Activated naive CD8-positive, alpha-beta T cell treated with anti-CD3 and anti-CD28 coated beads, Interleukin-2, amount 50 U/mL, for 24 hours (primary cell): ENCODE measurements around the gene CCNYL1.

ENCODE experiments used
- ATAC-seq: fragments of 150-1000 bp; cut with Tn5 transposase; one replicate; pipeline ENCODE4 v1.10.0; 2021
- DNase-seq: peaks from one replicate; pipeline ENCODE4 v3.0.0; 2021
- H3K27ac Mint-ChIP-seq: one replicate; pipeline ENCODE4 v1.8.0; 2021; ENCODE audit warnings: mild to moderate bottlenecking, mixed read lengths
- H3K27me3 Mint-ChIP-seq: one replicate; pipeline ENCODE4 v1.8.0; 2021; ENCODE audit warnings: mixed read lengths
- H3K36me3 Mint-ChIP-seq: one replicate; pipeline ENCODE4 v1.8.0; 2021; ENCODE audit warnings: low read depth, mixed read lengths
- H3K4me1 Mint-ChIP-seq: one replicate; pipeline ENCODE4 v1.8.0; 2021; ENCODE audit warnings: mixed read lengths
- H3K4me3 Mint-ChIP-seq: one replicate; pipeline ENCODE4 v1.8.0; 2021; ENCODE audit warnings: mild to moderate bottlenecking, moderate library complexity, mixed read lengths
- H3K9me3 Mint-ChIP-seq: one replicate; pipeline ENCODE4 v1.8.0; 2021; ENCODE audit warnings: mixed read lengths

CCNYL1 gene

GRCh38 chr2:207710814-207711740, at the start of gene CCNYL1:
CCNYL1 (plus strand) TSS chr2:207711640; CDS start chr2:207711897, 257 bp downstream.
- no peaks in the 10 kb centered on the region for H3K27me3 Mint-ChIP-seq
- H3K36me3 Mint-ChIP-seq = no peaks in the 10 kb centered on the region
- DNase-seq (peak; percentile 97), ATAC-seq (peak; percentile 99)
- peaks cover 30% of the 10 kb centered on the region for H3K4me1 Mint-ChIP-seq
- H3K27ac Mint-ChIP-seq = peak within 1 kb of the TSS; percentile 87
- H3K9me3 Mint-ChIP-seq = no peaks in the 10 kb centered on the region
- H3K4me3 Mint-ChIP-seq = peak within 1 kb of the TSS; percentile 96

GRCh38 chr2:207662203-207662602, 49.2 kb upstream of the CCNYL1 start:
- Mint-ChIP-seq H3K4me3 (no peak overlapping the region), H3K27ac (peak overlapping the region; percentile 43), H3K27me3 (no peaks in the 10 kb centered on the region), H3K4me1 (peaks cover 6% of the 10 kb centered on the region), H3K9me3 (no peaks in the 10 kb centered on the region), H3K36me3 (no peaks in the 10 kb centered on the region)
- DNase-seq (no peak), ATAC-seq (peak; percentile 78)

- Mint-ChIP-seq H3K9me3 (no peaks in the 10 kb centered on the region), H3K4me1 (peaks cover 8% of the 10 kb centered on the region), H3K27ac (no peak overlapping the region), H3K36me3 (no peaks in the 10 kb centered on the region), H3K27me3 (no peaks in the 10 kb centered on the region), H3K4me3 (no peak overlapping the region)
- ATAC-seq (no peak), DNase-seq (no peak)
Observed at GRCh38 chr2:207663870-207664545, 47.4 kb upstream of the CCNYL1 start.

- Mint-ChIP-seq H3K9me3 (no peaks in the 10 kb centered on the region), H3K4me1 (peaks cover 6% of the 10 kb centered on the region), H3K36me3 (no peaks in the 10 kb centered on the region), H3K27ac (no peak overlapping the region), H3K4me3 (no peak overlapping the region), H3K27me3 (no peaks in the 10 kb centered on the region)
- ATAC-seq (no peak), DNase-seq (no peak)
Observed at GRCh38 chr2:207670887-207671286, 40.6 kb upstream of the CCNYL1 start.

- Mint-ChIP-seq H3K36me3 (no peaks in the 10 kb centered on the region), H3K27ac (no peak overlapping the region), H3K9me3 (no peaks in the 10 kb centered on the region), H3K4me1 (no peaks in the 10 kb centered on the region), H3K4me3 (no peak overlapping the region), H3K27me3 (peaks cover 3% of the 10 kb centered on the region)
- ATAC-seq = no peak
- no peak for DNase-seq
Observed at GRCh38 chr2:207673431-207673830, 38.0 kb upstream of the CCNYL1 start.

GRCh38 chr2:207674266-207674774, 37.1 kb upstream of the CCNYL1 start:
- H3K4me3 Mint-ChIP-seq = no peak overlapping the region
- no peaks in the 10 kb centered on the region for H3K9me3 Mint-ChIP-seq
- peaks cover 3% of the 10 kb centered on the region for H3K27me3 Mint-ChIP-seq
- H3K4me1 Mint-ChIP-seq = no peaks in the 10 kb centered on the region
- no peak overlapping the region for H3K27ac Mint-ChIP-seq
- H3K36me3 Mint-ChIP-seq = no peaks in the 10 kb centered on the region
- no peak for ATAC-seq
- no peak for DNase-seq

- Mint-ChIP-seq H3K27ac (no peak overlapping the region), H3K27me3 (peaks cover 5% of the 10 kb centered on the region), H3K4me1 (no peaks in the 10 kb centered on the region), H3K9me3 (no peaks in the 10 kb centered on the region), H3K4me3 (no peak overlapping the region), H3K36me3 (no peaks in the 10 kb centered on the region)
- no peak for ATAC-seq
- DNase-seq = no peak
Observed at GRCh38 chr2:207674826-207675225, 36.6 kb upstream of the CCNYL1 start.

- ATAC-seq (no peak), DNase-seq (no peak)
- Mint-ChIP-seq H3K4me3 (no peak overlapping the region), H3K27ac (peak overlapping the region; percentile 40), H3K4me1 (no peaks in the 10 kb centered on the region), H3K36me3 (no peaks in the 10 kb centered on the region), H3K9me3 (no peaks in the 10 kb centered on the region), H3K27me3 (peaks cover 14% of the 10 kb centered on the region)
Observed at GRCh38 chr2:207676827-207677354, 34.5 kb upstream of the CCNYL1 start.

GRCh38 chr2:207681431-207681830, 30.0 kb upstream of the CCNYL1 start:
- Mint-ChIP-seq H3K9me3 (no peaks in the 10 kb centered on the region), H3K27me3 (peaks cover 15% of the 10 kb centered on the region), H3K36me3 (no peaks in the 10 kb centered on the region), H3K4me3 (no peak overlapping the region), H3K4me1 (peaks cover 4% of the 10 kb centered on the region), H3K27ac (no peak overlapping the region)
- ATAC-seq (no peak), DNase-seq (no peak)

GRCh38 chr2:207682557-207682956, 28.9 kb upstream of the CCNYL1 start:
- peaks cover 13% of the 10 kb centered on the region for H3K27me3 Mint-ChIP-seq
- no peaks in the 10 kb centered on the region for H3K36me3 Mint-ChIP-seq
- H3K9me3 Mint-ChIP-seq = no peaks in the 10 kb centered on the region
- peaks cover 4% of the 10 kb centered on the region for H3K4me1 Mint-ChIP-seq
- no peak overlapping the region for H3K4me3 Mint-ChIP-seq
- no peak for ATAC-seq
- no peak overlapping the region for H3K27ac Mint-ChIP-seq
- no peak for DNase-seq

- ATAC-seq (no peak), DNase-seq (no peak)
- H3K4me3 Mint-ChIP-seq = no peak overlapping the region
- no peaks in the 10 kb centered on the region for H3K36me3 Mint-ChIP-seq
- peaks cover 7% of the 10 kb centered on the region for H3K4me1 Mint-ChIP-seq
- H3K27ac Mint-ChIP-seq = no peak overlapping the region
- H3K9me3 Mint-ChIP-seq = no peaks in the 10 kb centered on the region
- H3K27me3 Mint-ChIP-seq = peaks cover 13% of the 10 kb centered on the region
Observed at GRCh38 chr2:207683438-207683837, 28.0 kb upstream of the CCNYL1 start.

- no peak overlapping the region for H3K4me3 Mint-ChIP-seq
- ATAC-seq = peak; percentile 47
- no peak for DNase-seq
- H3K4me1 Mint-ChIP-seq = peaks cover 12% of the 10 kb centered on the region
- no peak overlapping the region for H3K27ac Mint-ChIP-seq
- no peaks in the 10 kb centered on the region for H3K36me3 Mint-ChIP-seq
- H3K27me3 Mint-ChIP-seq = peaks cover 13% of the 10 kb centered on the region
- no peaks in the 10 kb centered on the region for H3K9me3 Mint-ChIP-seq
Observed at GRCh38 chr2:207683879-207684627, 27.4 kb upstream of the CCNYL1 start.

GRCh38 chr2:207686812-207687211, 24.6 kb upstream of the CCNYL1 start:
- no peak for DNase-seq
- Mint-ChIP-seq H3K27me3 (peaks cover 2% of the 10 kb centered on the region), H3K4me1 (peaks cover 12% of the 10 kb centered on the region), H3K36me3 (no peaks in the 10 kb centered on the region), H3K9me3 (no peaks in the 10 kb centered on the region), H3K4me3 (no peak overlapping the region), H3K27ac (no peak overlapping the region)
- ATAC-seq = no peak

- DNase-seq (no peak), ATAC-seq (peak; percentile 36)
- no peaks in the 10 kb centered on the region for H3K27me3 Mint-ChIP-seq
- no peaks in the 10 kb centered on the region for H3K9me3 Mint-ChIP-seq
- peaks cover 12% of the 10 kb centered on the region for H3K4me1 Mint-ChIP-seq
- no peak overlapping the region for H3K4me3 Mint-ChIP-seq
- no peak overlapping the region for H3K27ac Mint-ChIP-seq
- H3K36me3 Mint-ChIP-seq = no peaks in the 10 kb centered on the region
Observed at GRCh38 chr2:207688597-207688996, 22.8 kb upstream of the CCNYL1 start.
